WERI-Rb-1 (cell line): ENCODE data around the gene NAP1L2.
"Not testable (repeated sequence)": the region's sequence is repeated elsewhere in the genome, so short reads cannot be mapped to it uniquely, and the experiment has no call there.

Source experiments
- DNase-seq: peaks from one replicate; pipeline ENCODE4 v3.0.0-alpha.2; 2020
- H3K27ac ChIP-seq: fragments of 250-450 bp; sonication (Bioruptor Pico); 2 replicates; pipeline ENCODE4 v1.5.1; 2020; ENCODE audit warnings: mild to moderate bottlenecking, moderate library complexity
- H3K27me3 ChIP-seq: fragments of 250-450 bp; sonication (Bioruptor Pico); 2 replicates; pipeline ENCODE4 v1.5.1; 2021; ENCODE audit warnings: mild to moderate bottlenecking, low read depth, moderate library complexity; ENCODE audit not compliant: insufficient read depth, severe bottlenecking
- H3K36me3 ChIP-seq: fragments of 250-450 bp; sonication (Bioruptor Pico); 2 replicates; pipeline ENCODE4 v1.5.1; 2020; ENCODE audit warnings: mild to moderate bottlenecking, moderate library complexity
- H3K4me3 ChIP-seq: 2 replicates; pipeline ENCODE4 v1.5.1; 2011; ENCODE audit warnings: low read depth, mild to moderate bottlenecking, control low read depth, low read length
- H3K9me3 ChIP-seq: fragments of 250-450 bp; sonication (Bioruptor Pico); 2 replicates; pipeline ENCODE4 v1.5.1; 2021; ENCODE audit warnings: mild to moderate bottlenecking, moderate library complexity; ENCODE audit not compliant: severe bottlenecking
- TF ChIP-seq, protein P1 (sequence below): IDR thresholded peaks from 2 replicates; pipeline ENCODE4 v1.5.1; 2011; ENCODE audit warnings: low read depth, mild to moderate bottlenecking, control low read depth, inconsistent platforms, low read length

The NAP1L2 gene

DNA sequence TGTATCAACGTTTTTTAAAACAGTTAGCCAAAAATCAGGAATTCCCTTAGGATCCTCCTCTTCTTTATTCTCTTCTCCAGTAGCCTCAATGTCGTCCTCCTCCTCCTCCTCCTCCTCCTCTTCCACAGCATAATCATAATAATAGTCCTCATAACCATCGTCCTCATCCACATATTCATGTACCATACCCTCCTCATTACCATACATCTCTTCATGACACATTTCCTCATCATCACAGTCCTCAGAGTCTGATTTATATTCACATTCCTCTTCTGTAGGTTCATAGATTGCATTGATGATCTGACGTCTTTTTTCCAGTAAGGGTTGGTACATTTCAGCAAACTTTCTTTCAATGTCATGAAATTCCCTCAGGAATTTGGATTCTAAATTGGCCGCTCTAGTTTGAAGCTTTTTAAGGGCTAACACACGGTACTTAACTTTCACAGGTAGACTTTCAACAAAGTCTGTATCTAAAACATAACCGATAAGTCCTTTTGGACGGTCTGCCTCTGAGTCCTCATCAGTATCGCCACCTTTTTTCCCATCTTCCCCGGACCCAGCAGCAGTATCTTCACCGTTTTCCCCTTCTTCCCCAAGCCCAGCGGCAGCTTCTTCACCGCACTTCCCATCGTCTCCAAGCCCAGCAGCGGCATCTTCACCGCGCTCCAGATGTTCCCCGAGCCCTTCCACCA, 771 bp downstream of the NAP1L2 start:
- TF ChIP-seq, protein P1, sequence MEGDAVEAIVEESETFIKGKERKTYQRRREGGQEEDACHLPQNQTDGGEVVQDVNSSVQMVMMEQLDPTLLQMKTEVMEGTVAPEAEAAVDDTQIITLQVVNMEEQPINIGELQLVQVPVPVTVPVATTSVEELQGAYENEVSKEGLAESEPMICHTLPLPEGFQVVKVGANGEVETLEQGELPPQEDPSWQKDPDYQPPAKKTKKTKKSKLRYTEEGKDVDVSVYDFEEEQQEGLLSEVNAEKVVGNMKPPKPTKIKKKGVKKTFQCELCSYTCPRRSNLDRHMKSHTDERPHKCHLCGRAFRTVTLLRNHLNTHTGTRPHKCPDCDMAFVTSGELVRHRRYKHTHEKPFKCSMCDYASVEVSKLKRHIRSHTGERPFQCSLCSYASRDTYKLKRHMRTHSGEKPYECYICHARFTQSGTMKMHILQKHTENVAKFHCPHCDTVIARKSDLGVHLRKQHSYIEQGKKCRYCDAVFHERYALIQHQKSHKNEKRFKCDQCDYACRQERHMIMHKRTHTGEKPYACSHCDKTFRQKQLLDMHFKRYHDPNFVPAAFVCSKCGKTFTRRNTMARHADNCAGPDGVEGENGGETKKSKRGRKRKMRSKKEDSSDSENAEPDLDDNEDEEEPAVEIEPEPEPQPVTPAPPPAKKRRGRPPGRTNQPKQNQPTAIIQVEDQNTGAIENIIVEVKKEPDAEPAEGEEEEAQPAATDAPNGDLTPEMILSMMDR = no peak
- no peak overlapping the region for H3K4me3 ChIP-seq

DNA sequence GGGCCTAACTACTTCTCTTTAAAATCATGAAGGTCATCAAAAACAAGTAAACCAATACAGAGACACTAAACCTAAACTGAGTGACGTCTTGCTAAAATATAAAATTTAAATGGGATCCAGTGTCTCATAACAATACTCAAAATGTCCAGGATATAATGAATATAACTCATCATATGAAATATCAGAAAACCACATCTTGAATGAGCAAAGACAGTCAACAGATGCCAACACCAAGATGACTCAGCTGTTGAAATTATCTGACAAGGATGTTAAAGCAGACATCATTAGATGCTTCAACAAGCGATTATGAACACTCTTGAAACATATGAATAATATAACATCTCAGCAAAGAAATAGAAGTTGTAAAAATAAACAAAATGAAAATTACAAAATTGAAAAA, 8.3 kb downstream of the NAP1L2 start:
- Histone ChIP-seq H3K27me3 (peaks cover 29% of the 10 kb centered on the region), H3K36me3 (no peaks in the 10 kb centered on the region), H3K4me3 (no peak overlapping the region), H3K9me3 (no peaks in the 10 kb centered on the region), H3K27ac (no peak overlapping the region)
- no peak for DNase-seq
- TF ChIP-seq, protein P1 = no peak

More for the DNA sequence above, 771 bp downstream of the NAP1L2 start:
- Histone ChIP-seq H3K9me3 (no peaks in the 10 kb centered on the region), H3K36me3 (no peaks in the 10 kb centered on the region), H3K27me3 (peaks cover 54% of the 10 kb centered on the region), H3K27ac (no peak overlapping the region)
- DNase-seq = no peak

GRCh38 chrX:73182502-73183114, 32.0 kb downstream of the NAP1L2 start:
- DNase-seq = no peak

DNA sequence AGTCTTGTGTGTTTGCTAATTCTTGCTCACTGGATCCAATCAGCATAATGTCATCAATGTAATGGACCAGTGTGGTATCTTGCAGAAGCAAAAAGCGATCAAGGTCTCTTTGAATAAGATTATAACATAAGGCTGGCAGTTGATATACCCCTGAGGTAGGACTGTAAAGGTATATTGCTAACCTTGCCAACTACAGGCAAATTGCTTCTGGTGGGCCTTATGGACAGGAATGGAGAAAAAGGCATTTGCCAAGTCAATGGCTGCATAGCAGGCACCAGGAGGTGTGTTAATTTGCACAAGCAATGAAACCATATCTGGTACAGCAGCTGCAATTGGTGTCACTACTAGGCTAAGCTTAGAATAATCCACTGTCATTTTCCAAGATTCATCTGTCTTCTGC, 45.7 kb downstream of the NAP1L2 start:
- not testable (repeated sequence) for H3K36me3 ChIP-seq, H3K4me3 ChIP-seq, H3K9me3 ChIP-seq, H3K27me3 ChIP-seq, DNase-seq, H3K27ac ChIP-seq

More at GRCh38 chrX:73182502-73183114, 32.0 kb downstream of the NAP1L2 start:
- TF ChIP-seq, protein P1 = no peak
- Histone ChIP-seq H3K36me3 (no peaks in the 10 kb centered on the region), H3K27me3 (peaks cover 5% of the 10 kb centered on the region), H3K27ac (no peak overlapping the region), H3K4me3 (no peak overlapping the region), H3K9me3 (no peaks in the 10 kb centered on the region)
